Liver (tissue), 9 donors: ENCODE results near the gene ZNF506. TPM values are rescaled to one million over a fixed set of nuclear protein-coding genes. Genes with fewer than 3 reads are reported as not detected.

Experiments used
- DNase-seq: peaks from one replicate; pipeline ENCODE4 v3.0.0-alpha.2; 2017; ENCODE audit warnings: low spot score
- H3K27ac ChIP-seq, 2 donors: one replicate each; pipeline ENCODE4 v1.7.0; 2013; ENCODE audit warnings: inconsistent platforms in 2 of 2, low read length in 2 of 2, control low read depth in 1 of 2, low read depth in 1 of 2, mild to moderate bottlenecking in 1 of 2
- H3K27me3 ChIP-seq, 4 donors: one replicate each; pipeline versions ENCODE4 v1.6.1 to v1.7.0; 2013; ENCODE audit warnings: low read length in 3 of 4, inconsistent platforms in 1 of 4, mild to moderate bottlenecking in 1 of 4, moderate library complexity in 1 of 4; ENCODE audit not compliant: control insufficient read depth in 4 of 4, insufficient read depth in 4 of 4
- H3K36me3 ChIP-seq, 4 donors: one replicate each; pipeline versions ENCODE4 v1.6.1 to v1.7.0; 2013; ENCODE audit warnings: low read length in 3 of 4, mild to moderate bottlenecking in 3 of 4, low read depth in 1 of 4, moderate library complexity in 1 of 4; ENCODE audit not compliant: control insufficient read depth in 4 of 4, insufficient read depth in 3 of 4
- H3K4me1 ChIP-seq, 4 donors: one replicate each; pipeline versions ENCODE4 v1.6.1 to v1.7.0; 2013; ENCODE audit warnings: low read length in 3 of 4, mild to moderate bottlenecking in 3 of 4, moderate library complexity in 1 of 4; ENCODE audit not compliant: control insufficient read depth in 4 of 4, insufficient read depth in 4 of 4
- H3K4me3 ChIP-seq, 3 donors: one replicate each; pipeline versions ENCODE4 v1.6.1 to v1.7.0; 2013; ENCODE audit warnings: low read length in 3 of 3, control low read depth in 1 of 3, low read depth in 1 of 3, mild to moderate bottlenecking in 1 of 3
- H3K9ac ChIP-seq, 2 donors: one replicate each; pipeline ENCODE4 v1.7.0; 2013; ENCODE audit warnings: low read length in 2 of 2, mild to moderate bottlenecking in 2 of 2, moderate library complexity in 2 of 2, control low read depth in 1 of 2, low read depth in 1 of 2
- H3K9me3 ChIP-seq, 4 donors: one replicate each; pipeline versions ENCODE4 v1.6.1 to v1.7.0; 2013; ENCODE audit warnings: low read length in 3 of 4; ENCODE audit not compliant: control insufficient read depth in 4 of 4
- GABPA ChIP-seq, 2 donors: IDR thresholded peaks in 1 of 2; conservative IDR thresholded peaks in 1 of 2; 2 replicates each; pipeline ENCODE4 v1.6.1; 2016; ENCODE audit warnings: antibody characterized with exemption in 2 of 2, mild to moderate bottlenecking in 1 of 2, moderate library complexity in 1 of 2
- JUND ChIP-seq, 2 donors: IDR thresholded peaks; 2 replicates each; pipeline ENCODE4 v1.6.1; 2016; ENCODE audit warnings: antibody characterized with exemption in 2 of 2
- NR2F2 ChIP-seq: IDR thresholded peaks from 2 replicates; pipeline ENCODE4 v1.6.1; 2016; ENCODE audit warnings: antibody characterized with exemption
- RAD21 ChIP-seq, 2 donors: IDR thresholded peaks; 2 replicates each; pipeline ENCODE4 v1.6.1; 2016; ENCODE audit warnings: antibody characterized with exemption in 2 of 2, mild to moderate bottlenecking in 2 of 2
- RXRA ChIP-seq, 2 donors: IDR thresholded peaks; 2 replicates each; pipeline ENCODE4 v1.6.1; 2017 to 2018; ENCODE audit warnings: antibody characterized with exemption in 2 of 2, mild to moderate bottlenecking in 1 of 2
- SP1 ChIP-seq: IDR thresholded peaks from 2 replicates; pipeline ENCODE4 v1.6.1; 2018; ENCODE audit warnings: antibody characterized with exemption, mild to moderate bottlenecking
- TAF1 ChIP-seq: conservative IDR thresholded peaks from 2 replicates; pipeline ENCODE4 v1.6.1; 2016; ENCODE audit warnings: antibody characterized with exemption, mild to moderate bottlenecking
- WGBS: extraction: QIAGEN DNeasy Blood & Tissue Kit; methylation state at CpG from one replicate; pipeline ENCODE4 v1.1.7; 2013; 5-methylcytosine and 5-hydroxymethylcytosine counted together
- polyA plus RNA-seq, 2 donors: library from polyadenylated mRNA; stranded (reverse) in 1 of 2; unstranded in 1 of 2; fragments of 200-250 nt in 1 of 2; fragments of >200 nt in 1 of 2; fragmentation: Nextera tagmentation in 1 of 2; extraction: Ambion mirVana in 1 of 2; gene quantifications; one replicate each; pipeline versions ENCODE4 v1.2.1 to v1.2.3, GENCODE V29; 2013 to 2015
- total RNA-seq, 2 donors: library from RNA; depleted of rRNA; stranded (reverse); fragments of >200 nt; gene quantifications; one replicate each; pipeline ENCODE4 v1.2.3, GENCODE V29; 2014
- TF ChIP-seq, protein P1 (sequence below): IDR thresholded peaks from 2 replicates; pipeline ENCODE4 v1.6.1; 2016; ENCODE audit warnings: antibody characterized with exemption
- TF ChIP-seq, protein P2 (sequence below): IDR thresholded peaks from 2 replicates; pipeline ENCODE4 v1.6.1; 2016; ENCODE audit warnings: antibody characterized with exemption
- TF ChIP-seq, protein P3 (sequence below): fragments of 150-350 bp; IDR thresholded peaks from 2 replicates; pipeline ENCODE4 v1.5.1; 2017; ENCODE audit warnings: improper control_type of control experiment, low read depth, low read length; ENCODE audit not compliant: missing input control
- TF ChIP-seq, protein P4 (sequence below): IDR thresholded peaks from 2 replicates; pipeline ENCODE4 v1.6.1; 2016; ENCODE audit warnings: antibody characterized with exemption
- donor health status: healthy.
- donor health status: healthy.
- donor health status: healthy.
- donor health status: healthy.
- donor health status: healthy.

Gene ZNF506
- total and polyA plus RNA-seq, 4 donors: 1.3 to 8.5 (median 4.9) TPM

DNA sequence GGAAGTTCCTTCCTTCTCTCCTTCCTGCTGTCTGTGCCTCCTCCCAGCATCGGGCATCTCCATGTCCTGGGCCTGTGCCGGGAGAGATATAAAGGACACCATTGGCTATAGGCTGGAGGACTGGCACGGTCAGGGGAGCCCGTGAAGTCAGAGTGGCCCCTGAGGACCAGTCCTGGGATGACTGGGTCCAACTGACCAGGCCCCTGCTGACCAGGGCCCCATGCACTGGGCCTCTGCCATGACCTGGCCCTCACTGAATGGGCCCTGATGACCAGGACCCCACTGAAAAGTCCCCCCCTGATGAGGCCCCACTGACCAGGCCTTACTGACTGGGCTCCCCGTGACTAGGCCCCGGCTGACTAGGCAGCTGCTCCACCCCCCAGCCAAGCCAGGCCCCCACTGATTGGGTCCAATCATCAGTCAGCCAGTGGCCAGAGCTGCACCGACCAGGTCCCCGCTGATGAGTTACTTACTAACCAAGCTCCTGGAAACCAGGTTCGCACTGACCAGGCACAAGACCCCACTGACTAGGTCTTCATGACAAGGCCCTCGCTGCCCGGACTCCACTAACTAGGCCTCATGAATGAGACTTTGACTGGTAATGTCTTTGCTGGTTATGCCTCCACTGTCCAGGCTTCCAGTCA, 68.7 kb downstream of the ZNF506 start:
- no peak overlapping the region for H3K27ac ChIP-seq
- 93% methylated on average over 11 of the region's 11 CpGs for WGBS
- no peak for DNase-seq
- H3K9me3 ChIP-seq: peaks cover 0 to 13% (median 7%) of the 10 kb centered on the region in 4 donors
- H3K9ac ChIP-seq: no peak overlapping the region
- peaks cover 0 to under 1% (median 0%) of the 10 kb centered on the region in 4 donors for H3K36me3 ChIP-seq
- H3K4me3 ChIP-seq: no peak overlapping the region
- no peaks in the 10 kb centered on the region for H3K27me3 ChIP-seq
- no peak for TF ChIP-seq JUND (IDR thresholded peaks at IDR 0.05)
- H3K4me1 ChIP-seq: no peaks in the 10 kb centered on the region

DNA sequence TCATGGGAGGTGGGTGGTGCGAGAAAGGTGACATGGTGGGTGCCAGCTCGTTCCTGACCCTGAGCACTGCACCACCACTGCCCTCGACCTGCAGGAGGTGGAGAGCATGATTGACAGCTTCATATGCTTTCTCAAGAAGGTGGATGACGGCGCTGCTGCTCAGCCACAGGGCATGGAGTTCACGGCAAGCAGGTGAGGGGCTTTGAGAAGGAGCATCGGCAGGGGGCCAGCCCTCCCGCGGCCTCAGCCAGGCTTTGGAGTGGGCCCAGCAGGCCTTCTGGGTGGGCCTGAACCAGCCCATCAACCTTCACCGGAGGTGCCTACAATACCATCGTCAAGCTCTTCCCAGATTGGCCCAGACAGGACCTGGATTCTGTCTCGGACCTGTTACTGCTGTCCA, 69.7 kb downstream of the ZNF506 start:
- no peak for DNase-seq
- H3K27ac ChIP-seq: no peak overlapping the region
- no peaks in the 10 kb centered on the region for H3K4me1 ChIP-seq
- peaks cover 0 to 13% (median 7%) of the 10 kb centered on the region in 4 donors for H3K9me3 ChIP-seq
- H3K27me3 ChIP-seq: no peaks in the 10 kb centered on the region
- H3K9ac ChIP-seq: no peak overlapping the region
- no peak overlapping the region for H3K4me3 ChIP-seq
- WGBS: 82% methylated on average over 12 of the region's 12 CpGs
- TF ChIP-seq, protein P1, sequence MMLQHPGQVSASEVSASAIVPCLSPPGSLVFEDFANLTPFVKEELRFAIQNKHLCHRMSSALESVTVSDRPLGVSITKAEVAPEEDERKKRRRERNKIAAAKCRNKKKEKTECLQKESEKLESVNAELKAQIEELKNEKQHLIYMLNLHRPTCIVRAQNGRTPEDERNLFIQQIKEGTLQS: no peak
- TF ChIP-seq, protein P2, sequence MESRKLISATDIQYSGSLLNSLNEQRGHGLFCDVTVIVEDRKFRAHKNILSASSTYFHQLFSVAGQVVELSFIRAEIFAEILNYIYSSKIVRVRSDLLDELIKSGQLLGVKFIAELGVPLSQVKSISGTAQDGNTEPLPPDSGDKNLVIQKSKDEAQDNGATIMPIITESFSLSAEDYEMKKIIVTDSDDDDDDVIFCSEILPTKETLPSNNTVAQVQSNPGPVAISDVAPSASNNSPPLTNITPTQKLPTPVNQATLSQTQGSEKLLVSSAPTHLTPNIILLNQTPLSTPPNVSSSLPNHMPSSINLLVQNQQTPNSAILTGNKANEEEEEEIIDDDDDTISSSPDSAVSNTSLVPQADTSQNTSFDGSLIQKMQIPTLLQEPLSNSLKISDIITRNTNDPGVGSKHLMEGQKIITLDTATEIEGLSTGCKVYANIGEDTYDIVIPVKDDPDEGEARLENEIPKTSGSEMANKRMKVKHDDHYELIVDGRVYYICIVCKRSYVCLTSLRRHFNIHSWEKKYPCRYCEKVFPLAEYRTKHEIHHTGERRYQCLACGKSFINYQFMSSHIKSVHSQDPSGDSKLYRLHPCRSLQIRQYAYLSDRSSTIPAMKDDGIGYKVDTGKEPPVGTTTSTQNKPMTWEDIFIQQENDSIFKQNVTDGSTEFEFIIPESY: no peak
- TF ChIP-seq TAF1: no peak
- TF ChIP-seq, protein P3, sequence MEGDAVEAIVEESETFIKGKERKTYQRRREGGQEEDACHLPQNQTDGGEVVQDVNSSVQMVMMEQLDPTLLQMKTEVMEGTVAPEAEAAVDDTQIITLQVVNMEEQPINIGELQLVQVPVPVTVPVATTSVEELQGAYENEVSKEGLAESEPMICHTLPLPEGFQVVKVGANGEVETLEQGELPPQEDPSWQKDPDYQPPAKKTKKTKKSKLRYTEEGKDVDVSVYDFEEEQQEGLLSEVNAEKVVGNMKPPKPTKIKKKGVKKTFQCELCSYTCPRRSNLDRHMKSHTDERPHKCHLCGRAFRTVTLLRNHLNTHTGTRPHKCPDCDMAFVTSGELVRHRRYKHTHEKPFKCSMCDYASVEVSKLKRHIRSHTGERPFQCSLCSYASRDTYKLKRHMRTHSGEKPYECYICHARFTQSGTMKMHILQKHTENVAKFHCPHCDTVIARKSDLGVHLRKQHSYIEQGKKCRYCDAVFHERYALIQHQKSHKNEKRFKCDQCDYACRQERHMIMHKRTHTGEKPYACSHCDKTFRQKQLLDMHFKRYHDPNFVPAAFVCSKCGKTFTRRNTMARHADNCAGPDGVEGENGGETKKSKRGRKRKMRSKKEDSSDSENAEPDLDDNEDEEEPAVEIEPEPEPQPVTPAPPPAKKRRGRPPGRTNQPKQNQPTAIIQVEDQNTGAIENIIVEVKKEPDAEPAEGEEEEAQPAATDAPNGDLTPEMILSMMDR: no peak
- TF ChIP-seq, protein P4, sequence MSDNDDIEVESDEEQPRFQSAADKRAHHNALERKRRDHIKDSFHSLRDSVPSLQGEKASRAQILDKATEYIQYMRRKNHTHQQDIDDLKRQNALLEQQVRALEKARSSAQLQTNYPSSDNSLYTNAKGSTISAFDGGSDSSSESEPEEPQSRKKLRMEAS: no peak
- H3K36me3 ChIP-seq: no peaks in the 10 kb centered on the region

DNA sequence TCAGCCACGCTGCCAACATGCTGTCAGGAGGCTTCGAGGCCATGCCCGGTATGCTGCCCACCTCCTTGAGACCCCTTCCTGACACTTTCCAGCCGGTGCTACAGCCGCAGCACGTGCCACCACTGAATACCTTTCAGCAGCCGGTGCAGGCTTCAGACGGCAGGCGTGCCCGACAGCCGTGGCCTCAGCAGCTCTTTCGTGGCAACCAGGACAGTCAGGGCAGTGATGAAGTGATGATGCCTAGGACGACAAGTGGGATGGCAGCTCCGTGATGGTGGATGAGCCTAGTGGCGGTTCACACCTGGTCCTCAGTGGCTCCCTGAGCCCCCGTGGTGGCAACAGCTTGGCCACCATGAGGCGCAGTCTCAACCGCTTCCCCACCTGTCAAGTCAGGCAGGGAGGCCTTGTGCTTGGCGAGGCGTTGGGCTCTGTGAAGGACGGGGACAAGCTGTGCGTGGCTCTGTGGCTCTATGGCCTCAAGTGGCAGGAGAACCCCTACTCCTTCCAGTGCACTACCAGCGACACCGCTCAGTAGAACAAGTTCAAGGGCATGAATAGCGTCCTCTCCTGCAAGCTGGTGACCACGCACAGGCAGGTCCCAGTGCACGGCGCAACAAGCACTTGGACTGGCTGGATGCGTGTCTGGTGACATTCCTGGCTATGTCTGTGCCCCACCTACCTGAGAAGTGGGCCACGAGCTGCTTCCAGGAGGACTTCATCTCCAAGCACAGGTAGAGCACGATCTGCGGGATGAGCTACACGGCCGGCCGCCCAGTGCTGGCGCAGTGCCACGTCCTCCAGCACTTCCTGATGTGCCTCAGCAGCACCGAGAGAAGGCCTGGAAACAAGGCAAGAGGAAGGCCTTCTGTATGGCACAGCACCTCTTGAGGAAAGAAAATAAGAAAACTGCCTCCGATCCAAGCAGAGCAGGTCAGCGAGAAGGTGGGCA, 70.4 kb downstream of the ZNF506 start:
- Histone ChIP-seq H3K27ac (no peak overlapping the region), H3K9ac (no peak overlapping the region), H3K4me3 (peak overlapping the region in 1 of 3 donors; percentile 20), H3K27me3 (no peaks in the 10 kb centered on the region), H3K36me3 (no peaks in the 10 kb centered on the region), H3K4me1 (no peaks in the 10 kb centered on the region), H3K9me3 (peaks cover 0 to 13% (median 7%) of the 10 kb centered on the region in 4 donors)
- WGBS: 91% methylated on average over 40 of the region's 40 CpGs
- no peak for TF ChIP-seq NR2F2
- TF ChIP-seq RAD21 (IDR thresholded peaks at IDR 0.05): no peak
- no peak for TF ChIP-seq SP1
- TF ChIP-seq, protein P4: no peak
- no peak for TF ChIP-seq GABPA (IDR thresholded peaks at IDR 0.05 in 1 of 2, conservative IDR thresholded peaks at IDR 0.05 in 1 of 2)
- no peak for TF ChIP-seq RXRA (IDR thresholded peaks at IDR 0.05)
- TF ChIP-seq, protein P1: no peak
- TF ChIP-seq TAF1: no peak
- DNase-seq: no peak
